ENCODE data around the gene CALR. TPM values are rescaled to one million over a fixed set of nuclear protein-coding genes. Genes with fewer than 3 reads are reported as not detected.

The CALR gene
- total and polyA plus RNA-seq, 2 donors (not counting 3 experiments of a cell fraction or from before 2014, with no cell fraction given), result 1,135 to 1,636 TPM

GRCh38 chr19:12918253-12918652 is 20.2 kb upstream of the CALR start:
- no TSS peak for BruUV-seq (replicated peaks)
- CTCF ChIA-PET, result no interaction called here
- FAIRE-seq (no peak), DNase-seq (ENCODE audit: low read depth, low spot score) (no peak)
- no peak for TF ChIP-seq POLR2AphosphoS5 (IDR thresholded peaks at IDR 0.05; ENCODE audit: insufficient read depth, low read depth, low read length)
- Histone ChIP-seq H3K9ac (replicated peaks; ENCODE audit: extremely low read depth, insufficient read depth, low read length) (no peak overlapping the region), H3K4me3 (replicated peaks in 1 of 3; ENCODE audit: insufficient read depth in 1 of 3, low read depth in 1 of 3, low read length in 3 of 3) (no peak overlapping the region), H3K4me2 (ENCODE audit: insufficient read depth, low read length) (no peak overlapping the region), H3K9me1 (replicated peaks; ENCODE audit: control insufficient read depth, extremely low read depth, insufficient read depth, low read length) (no peaks in the 10 kb centered on the region), H4K20me1 (replicated peaks; ENCODE audit: control insufficient read depth, extremely low read depth, insufficient read depth, low read length) (no peaks in the 10 kb centered on the region), H3K36me3 (ENCODE audit: control insufficient read depth in 2 of 2, extremely low read depth in 1 of 2, insufficient read depth in 2 of 2, low read length in 2 of 2) (peaks cover 0 to 10% of the 10 kb centered on the region in 2 experiments), H3K4me1 (ENCODE audit: control insufficient read depth, extremely low read depth, insufficient read depth, low read length) (no peaks in the 10 kb centered on the region), H3K9me3 (replicated peaks; ENCODE audit: control insufficient read depth, insufficient read depth, low read length) (no peaks in the 10 kb centered on the region), H3K79me2 (ENCODE audit: control insufficient read depth, insufficient read depth, low read length) (no peaks in the 10 kb centered on the region), H2AFZ (ENCODE audit: low read depth, low read length) (no peak overlapping the region), H3K27ac (ENCODE audit: insufficient read depth, low read depth, low read length) (no peak overlapping the region), H3K27me3 (ENCODE audit: control insufficient read depth in 2 of 2, insufficient read depth in 2 of 2, low read length in 2 of 2) (peaks cover 3% of the 10 kb centered on the region in 2 experiments)
- dilution Hi-C loops (cut with MboI; ENCODE audit: extremely low pct_ligation_motif_present, low sequenced_read_pairs) (no loop called here), intact Hi-C loops (cut with micrococcal nuclease) (loop anchor here (2.0 kb wide), 1 partner anchor 37 kb away; the partner anchor contains the start of gene DNASE2)
- POLR2A ChIA-PET, result no interaction called here

- no peaks in the 10 kb centered on the region for H3K4me1 ChIP-seq (ENCODE audit: control insufficient read depth, extremely low read depth, insufficient read depth, low read length)
- H3K9me1 ChIP-seq (replicated peaks; ENCODE audit: control insufficient read depth, extremely low read depth, insufficient read depth, low read length), result no peaks in the 10 kb centered on the region
- peaks cover 13 to 23% of the 10 kb centered on the region in 2 experiments for H3K36me3 ChIP-seq (ENCODE audit: control insufficient read depth in 2 of 2, extremely low read depth in 1 of 2, insufficient read depth in 2 of 2, low read length in 2 of 2)
- H3K27me3 ChIP-seq (ENCODE audit: control insufficient read depth in 2 of 2, insufficient read depth in 2 of 2, low read length in 2 of 2), result no peaks in the 10 kb centered on the region
- no peak overlapping the region for H3K27ac ChIP-seq (ENCODE audit: insufficient read depth, low read depth, low read length)
- TF ChIP-seq CTCF (IDR thresholded peaks at IDR 0.05; ENCODE audit: extremely low read depth in 1 of 2, insufficient read depth in 1 of 2, low read depth in 1 of 2, low read length in 2 of 2) (no peak), GATA2 (IDR thresholded peaks at IDR 0.05; ENCODE audit: insufficient read depth, insufficient read length, low read depth, low read length) (no peak), EZH2 (IDR thresholded peaks at IDR 0.05; ENCODE audit: borderline replicate concordance, low read depth, low read length, severe bottlenecking) (no peak), FOS (IDR thresholded peaks at IDR 0.05; ENCODE audit: borderline replicate concordance, insufficient read depth, low read length) (no peak), MAX (IDR thresholded peaks at IDR 0.05; ENCODE audit: insufficient read depth, insufficient read length) (no peak), MYC (IDR thresholded peaks at IDR 0.05; ENCODE audit: low read depth, low read length) (no peak), JUN (IDR thresholded peaks at IDR 0.05; ENCODE audit: borderline replicate concordance, insufficient read depth, insufficient read length, low read depth) (no peak), POLR2A (IDR thresholded peaks at IDR 0.05; ENCODE audit: low read depth, low read length) (no peak), POLR2AphosphoS5 (IDR thresholded peaks at IDR 0.05; ENCODE audit: insufficient read depth, low read depth, low read length) (no peak)
- ChIA-PET POLR2A (interaction anchor here (0.7 kb wide), 1 partner anchor 49 kb away, joined by 5 read pairs; no protein-coding TSS in a partner anchor), CTCF (interaction anchor here (0.9 kb wide), 1 partner anchor 35 kb away, joined by 3 read pairs; no protein-coding TSS in a partner anchor)
- BruUV-seq (replicated peaks), result no TSS peak
- H3K9me3 ChIP-seq (replicated peaks; ENCODE audit: control insufficient read depth, insufficient read depth, low read length), result no peaks in the 10 kb centered on the region
- dilution Hi-C loops (cut with MboI; ENCODE audit: extremely low pct_ligation_motif_present, low sequenced_read_pairs), result no loop called here
- H3K4me3 ChIP-seq (replicated peaks in 1 of 3; ENCODE audit: insufficient read depth in 1 of 3, low read depth in 1 of 3, low read length in 3 of 3), result no peak overlapping the region
- H2AFZ ChIP-seq (ENCODE audit: low read depth, low read length), result no peak overlapping the region
- no peaks in the 10 kb centered on the region for H4K20me1 ChIP-seq (replicated peaks; ENCODE audit: control insufficient read depth, extremely low read depth, insufficient read depth, low read length)
- FAIRE-seq (no peak), DNase-seq (ENCODE audit: low read depth, low spot score) (no peak)
- intact Hi-C loops (cut with micrococcal nuclease), result no loop called here
- H3K4me2 ChIP-seq (ENCODE audit: insufficient read depth, low read length), result no peak overlapping the region
- H3K79me2 ChIP-seq (ENCODE audit: control insufficient read depth, insufficient read depth, low read length), result no peaks in the 10 kb centered on the region
- H3K9ac ChIP-seq (replicated peaks; ENCODE audit: extremely low read depth, insufficient read depth, low read length), result no peak overlapping the region
Measured at GRCh38 chr19:12921047-12921446, 17.4 kb upstream of the CALR start.

Measured in endothelial cell of umbilical vein (primary cell).